DMS53 treated with DMSO at 0.1 percent for 48 hours (cell line): ENCODE data around the gene LAMA5.
"Not testable (repeated sequence)": the region's sequence is repeated elsewhere in the genome, so short reads cannot be mapped to it uniquely, and the experiment has no call there.

Experiments used
- DNase-seq: peaks from one replicate; lab custom pipeline; 2025; ENCODE audit not compliant: unreplicated experiment; lab: John Stamatoyannopoulos, UW

The LAMA5 gene

DNA sequence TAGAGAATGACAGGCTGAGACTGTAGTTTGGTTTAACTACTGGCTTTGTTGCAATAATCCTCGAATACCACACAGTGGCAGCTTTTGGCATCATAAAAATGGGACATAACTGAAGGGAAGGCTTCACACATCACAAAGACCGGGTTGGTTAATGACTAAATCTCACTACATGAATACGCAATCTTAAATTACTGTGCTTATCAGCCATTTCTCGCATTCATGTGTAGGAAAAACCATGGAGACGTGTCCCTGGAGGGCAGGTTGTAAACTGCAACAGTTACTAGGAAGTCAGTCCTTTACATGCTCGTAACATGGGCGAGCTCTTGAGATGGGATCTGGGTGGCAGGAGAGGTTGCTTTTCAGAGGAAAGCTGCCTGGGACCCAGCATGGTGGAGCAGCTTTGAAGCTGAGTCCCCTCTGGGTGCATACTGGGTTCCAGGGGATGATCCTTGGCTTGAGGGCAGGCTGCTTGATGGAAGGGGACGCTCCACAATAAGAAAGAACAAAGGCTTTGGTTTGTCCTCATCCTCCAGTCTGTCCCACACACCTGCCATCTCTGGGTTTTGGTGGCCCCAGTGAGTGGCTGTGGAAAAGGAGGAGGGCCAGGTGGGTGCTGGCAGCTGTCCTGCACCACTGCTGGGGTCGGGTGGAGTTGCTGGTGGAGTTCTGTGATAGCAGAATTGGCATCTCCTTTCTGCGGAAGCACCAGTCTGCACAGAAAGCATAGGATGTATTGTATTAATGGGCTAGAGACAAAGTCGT, 21.9 kb upstream of the LAMA5 start:
- DNase-seq, result no peak

DNA sequence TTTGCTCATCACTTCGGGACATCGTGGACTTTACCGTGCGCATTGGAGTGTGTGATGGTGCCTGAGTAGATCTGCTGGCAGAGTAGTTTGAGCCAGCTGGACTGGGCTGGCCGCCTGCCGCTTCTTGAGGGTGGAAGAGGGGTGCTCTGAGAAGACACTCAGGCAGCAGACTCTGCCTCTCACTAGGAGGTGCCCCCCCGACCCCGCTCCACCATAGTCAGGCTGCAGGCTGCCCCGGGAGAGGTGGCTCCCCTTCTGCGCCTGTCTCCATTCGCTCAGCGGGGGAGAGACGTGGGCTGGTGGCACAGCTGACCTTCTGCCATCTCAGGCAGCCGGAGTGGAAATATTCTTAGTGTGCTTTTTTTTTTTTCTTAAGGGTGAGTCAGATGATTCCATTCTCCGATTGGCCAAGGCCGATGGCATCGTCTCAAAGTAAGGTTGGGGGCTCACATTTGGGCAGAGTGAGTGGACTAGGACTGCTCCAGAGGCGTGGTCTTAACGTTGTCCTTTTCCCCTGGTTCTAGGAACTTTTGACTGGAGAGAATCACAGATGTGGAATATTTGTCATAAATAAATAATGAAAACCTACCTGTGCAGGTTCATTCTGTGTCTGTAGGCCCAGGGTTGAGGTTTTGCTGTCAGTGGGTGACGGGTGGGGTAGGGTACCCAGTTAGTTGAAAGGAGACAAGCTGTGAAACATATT, 21.0 kb upstream of the LAMA5 start:
- DNase-seq, result no peak

DNA sequence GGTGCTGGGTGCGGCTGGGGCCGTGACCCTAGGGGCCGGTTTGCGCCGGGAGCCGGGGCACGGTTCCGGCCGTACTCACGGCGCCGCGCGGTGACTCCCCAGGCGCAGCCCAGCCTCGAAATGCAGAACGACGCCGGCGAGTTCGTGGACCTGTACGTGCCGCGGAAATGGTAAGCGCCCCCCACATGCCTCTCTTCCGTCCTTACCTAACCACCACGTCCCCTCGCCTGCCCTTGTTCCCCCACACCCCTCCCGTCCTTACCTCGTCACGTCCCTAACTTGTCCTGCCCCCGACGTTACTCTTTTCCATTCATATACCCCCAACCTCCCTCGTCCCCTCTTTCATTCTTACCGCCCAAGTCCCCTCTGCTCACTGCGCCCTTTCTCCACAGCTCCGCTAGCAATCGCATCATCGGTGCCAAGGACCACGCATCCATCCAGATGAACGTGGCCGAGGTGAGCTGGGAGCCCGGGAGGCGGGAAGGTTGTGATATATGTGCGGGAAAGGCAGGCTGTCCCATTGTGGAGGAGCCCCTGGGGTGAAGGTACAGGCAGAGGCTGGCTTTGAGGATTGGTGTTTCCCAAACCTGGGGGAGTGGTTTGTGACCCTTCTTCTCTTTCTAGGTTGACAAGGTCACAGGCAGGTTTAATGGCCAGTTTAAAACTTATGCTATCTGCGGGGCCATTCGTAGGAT, 20.3 kb upstream of the LAMA5 start:
- no peak for DNase-seq

DNA sequence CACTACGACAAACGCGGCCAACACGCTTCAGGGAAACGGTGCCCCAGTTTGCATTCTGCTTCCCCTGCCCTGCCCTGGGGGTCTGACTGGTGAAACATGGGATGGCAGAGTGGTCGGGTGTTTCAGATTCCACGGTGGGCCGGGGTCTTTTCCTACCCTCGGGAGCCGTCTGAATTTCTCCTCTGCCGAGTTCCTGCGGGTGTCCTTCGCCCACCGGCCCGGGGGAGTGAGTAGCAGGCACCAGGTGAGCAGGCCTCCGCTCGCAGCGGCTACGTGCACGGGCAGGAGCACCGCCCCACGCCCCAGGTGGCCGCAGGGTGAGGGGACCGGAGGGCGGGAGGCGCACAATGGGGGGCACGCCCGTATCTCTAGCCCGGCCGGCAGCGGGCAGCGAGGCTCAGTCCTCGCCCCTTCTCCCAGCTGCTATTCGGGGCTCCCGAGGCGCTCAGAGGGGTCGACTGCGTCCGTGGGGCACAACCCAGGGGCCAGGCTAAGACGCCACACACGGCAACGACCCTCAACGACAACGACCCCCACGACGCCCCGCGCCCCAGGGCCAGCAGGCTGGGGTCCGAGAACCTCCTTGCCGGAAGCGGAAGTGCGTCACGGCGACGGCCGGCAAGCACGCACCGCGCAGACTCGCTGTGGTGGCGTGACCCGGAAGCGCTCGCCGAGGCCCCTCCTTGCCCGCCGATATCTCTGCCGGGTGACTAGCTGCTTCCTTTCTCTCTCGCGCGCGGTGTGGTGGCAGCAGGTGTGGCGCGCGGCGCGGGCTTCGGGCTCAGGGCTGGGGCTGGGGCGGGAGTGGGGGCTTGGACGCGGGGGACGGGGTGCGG, 19.5 kb upstream of the LAMA5 start, which contains the start of gene RPS21:
TSS of gene RPS21 (plus strand) at position 721 of the 836 bp plus-strand sequence. CDS start 236 bp downstream, outside the sequence.
- peak; percentile 79 for DNase-seq

DNA sequence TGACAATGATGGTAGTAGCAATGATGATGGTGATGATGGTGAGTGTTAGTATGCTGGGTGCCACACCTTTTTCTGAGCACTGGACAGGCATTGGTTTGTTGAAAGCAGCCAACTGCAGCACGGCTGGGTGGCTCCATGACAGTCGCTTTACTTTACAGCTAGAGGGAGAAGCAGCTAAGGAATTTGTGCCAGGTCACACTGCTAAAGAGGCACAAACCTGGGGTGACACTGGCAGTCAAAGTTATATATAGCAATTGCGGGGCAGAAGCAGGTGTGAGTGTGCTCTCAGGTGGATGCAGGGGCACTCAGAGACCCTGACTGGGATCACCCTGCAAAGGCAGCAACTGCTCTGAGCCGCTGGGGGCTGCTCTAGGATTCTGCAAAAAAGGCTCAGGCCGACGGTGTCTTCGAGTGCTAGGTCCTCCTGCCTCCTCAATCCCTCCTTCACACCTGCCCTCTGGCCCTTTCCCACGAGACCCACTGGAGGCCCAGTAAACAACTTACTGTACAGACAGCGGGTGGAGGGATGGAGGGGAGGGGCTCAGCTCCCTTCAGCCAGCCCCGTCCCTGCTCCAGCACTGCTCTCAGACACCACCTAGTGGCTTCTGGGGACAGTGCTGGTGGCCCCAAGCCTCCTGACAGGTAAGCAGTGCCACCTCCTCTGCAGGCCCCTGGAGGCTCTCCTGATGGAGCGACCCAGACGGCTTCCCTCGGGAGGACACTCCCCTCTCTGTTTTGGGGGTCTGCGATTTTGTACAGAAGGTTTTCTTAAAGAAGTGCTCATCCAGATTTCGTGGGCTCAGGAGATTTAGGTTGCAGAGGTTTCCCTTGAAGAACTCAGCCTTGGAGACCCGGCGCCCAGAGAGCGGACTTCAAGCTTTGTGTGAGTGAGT, 15.4 kb upstream of the LAMA5 start:
- DNase-seq, result peak; percentile 59

DNA sequence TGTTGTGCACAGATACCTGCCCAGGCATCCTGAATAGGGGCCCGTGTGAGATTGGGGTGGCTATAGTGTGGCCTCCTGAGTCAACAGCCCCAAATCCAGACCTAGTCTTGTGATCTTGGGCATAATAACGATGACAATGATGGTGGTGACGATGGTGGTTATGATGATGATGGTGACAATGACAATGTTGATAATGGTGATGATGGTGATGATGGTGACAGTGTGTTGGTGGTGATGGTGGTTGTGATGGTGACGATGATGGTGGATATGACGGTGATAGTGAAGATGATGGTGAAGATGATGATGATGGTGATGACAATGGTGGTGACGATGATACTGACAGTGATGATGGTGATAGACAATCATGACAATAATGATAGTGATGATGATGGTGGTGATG, 14.7 kb upstream of the LAMA5 start:
- no peak for DNase-seq

DNA sequence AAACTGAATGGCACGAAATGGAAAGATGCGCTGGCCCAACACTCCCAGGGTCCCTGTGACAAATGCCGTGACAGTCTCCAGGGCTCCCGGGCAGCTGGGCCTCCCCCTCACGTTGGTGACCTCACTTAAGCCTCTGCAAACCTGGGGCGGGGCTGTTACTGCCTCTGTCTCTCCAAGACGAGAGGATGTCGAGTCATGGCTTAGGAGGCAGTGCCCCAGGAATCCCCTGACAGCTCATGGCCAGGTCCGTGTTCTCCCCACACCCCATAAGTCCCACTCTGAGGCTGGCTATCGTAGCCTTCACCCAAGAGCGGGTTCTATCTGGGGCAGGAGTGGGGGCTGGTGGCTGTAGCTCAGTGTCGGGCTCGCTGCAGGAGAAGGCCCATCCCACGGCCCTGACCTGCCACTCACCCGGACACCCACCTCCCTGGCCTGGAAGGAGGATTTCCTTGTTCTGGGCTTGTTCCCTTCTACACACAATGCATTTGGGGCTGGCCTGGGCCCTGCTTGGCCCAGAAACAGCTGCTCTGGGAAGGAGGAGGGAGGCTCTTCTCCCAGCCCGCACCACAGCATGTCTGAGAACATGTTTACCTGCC, 14.2 kb upstream of the LAMA5 start:
- DNase-seq, result peak; percentile 27

DNA sequence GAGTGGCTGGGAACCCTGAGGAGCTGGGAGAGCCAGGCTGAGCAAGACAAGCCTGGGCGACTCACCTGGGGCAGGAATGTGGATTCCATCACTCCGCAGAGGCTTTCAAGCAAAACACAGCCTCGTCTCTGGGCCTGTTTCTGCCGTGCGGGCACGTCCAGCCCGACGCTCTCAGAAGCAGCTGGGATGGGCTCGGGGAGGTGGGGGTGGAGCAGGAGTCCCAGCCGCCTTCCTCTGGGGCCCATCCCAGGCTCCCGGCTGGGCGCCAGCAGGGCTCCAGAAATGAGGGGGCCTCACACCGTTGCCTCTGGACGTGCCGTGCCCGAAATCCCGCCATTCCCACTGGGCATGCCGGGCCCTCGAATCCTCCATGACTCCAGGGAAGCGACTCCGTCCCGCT, 11.1 kb upstream of the LAMA5 start:
- no peak for DNase-seq

DNA sequence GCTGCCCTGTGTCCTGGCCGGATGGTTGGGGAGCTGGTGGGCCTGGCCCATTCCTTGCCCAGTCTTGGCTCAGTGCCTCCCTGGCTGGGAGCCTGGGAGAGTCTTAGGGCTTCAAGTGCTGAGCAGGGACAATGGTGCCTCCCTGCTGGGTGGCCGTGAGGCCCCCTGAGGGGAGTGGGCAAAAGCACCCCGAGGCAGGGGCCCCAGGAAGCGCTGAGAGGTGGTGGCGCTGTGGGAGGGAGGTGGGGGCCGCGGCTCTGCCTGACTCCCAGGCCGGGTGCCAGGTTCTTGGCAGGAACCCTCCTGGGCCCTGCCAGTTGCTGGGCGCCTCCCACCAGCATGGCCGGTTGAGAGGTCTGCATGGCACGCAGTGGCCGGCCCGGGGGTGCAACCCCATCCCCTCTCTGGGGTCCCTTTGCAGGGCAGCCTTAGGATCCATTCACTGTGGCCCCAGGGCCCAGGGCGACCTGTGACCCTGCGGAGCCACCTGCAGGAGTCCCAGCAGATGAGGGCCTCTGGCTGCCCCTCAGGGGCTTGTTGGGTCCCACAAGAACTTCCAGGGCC, 10.6 kb upstream of the LAMA5 start:
- no peak for DNase-seq

DNA sequence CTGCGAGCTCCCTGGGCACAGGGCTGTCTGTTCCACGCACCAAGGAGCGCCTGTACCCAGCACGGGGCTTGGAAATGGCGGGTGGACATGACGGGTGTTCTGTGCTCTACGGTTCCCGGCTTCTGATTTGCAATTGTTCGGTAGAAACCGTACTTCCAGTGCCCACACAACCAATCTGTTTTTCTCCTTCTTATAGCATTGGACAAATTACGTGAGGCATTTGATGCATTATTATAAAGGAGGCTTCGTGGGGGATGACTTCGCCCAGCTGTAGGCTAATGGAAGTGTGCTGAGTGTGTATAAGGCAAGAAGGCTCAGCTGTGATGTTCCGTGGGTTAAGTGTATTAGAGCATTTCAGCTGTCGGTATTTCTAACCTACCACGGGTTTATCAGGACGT, 10.0 kb upstream of the LAMA5 start:
- DNase-seq, result no peak

DNA sequence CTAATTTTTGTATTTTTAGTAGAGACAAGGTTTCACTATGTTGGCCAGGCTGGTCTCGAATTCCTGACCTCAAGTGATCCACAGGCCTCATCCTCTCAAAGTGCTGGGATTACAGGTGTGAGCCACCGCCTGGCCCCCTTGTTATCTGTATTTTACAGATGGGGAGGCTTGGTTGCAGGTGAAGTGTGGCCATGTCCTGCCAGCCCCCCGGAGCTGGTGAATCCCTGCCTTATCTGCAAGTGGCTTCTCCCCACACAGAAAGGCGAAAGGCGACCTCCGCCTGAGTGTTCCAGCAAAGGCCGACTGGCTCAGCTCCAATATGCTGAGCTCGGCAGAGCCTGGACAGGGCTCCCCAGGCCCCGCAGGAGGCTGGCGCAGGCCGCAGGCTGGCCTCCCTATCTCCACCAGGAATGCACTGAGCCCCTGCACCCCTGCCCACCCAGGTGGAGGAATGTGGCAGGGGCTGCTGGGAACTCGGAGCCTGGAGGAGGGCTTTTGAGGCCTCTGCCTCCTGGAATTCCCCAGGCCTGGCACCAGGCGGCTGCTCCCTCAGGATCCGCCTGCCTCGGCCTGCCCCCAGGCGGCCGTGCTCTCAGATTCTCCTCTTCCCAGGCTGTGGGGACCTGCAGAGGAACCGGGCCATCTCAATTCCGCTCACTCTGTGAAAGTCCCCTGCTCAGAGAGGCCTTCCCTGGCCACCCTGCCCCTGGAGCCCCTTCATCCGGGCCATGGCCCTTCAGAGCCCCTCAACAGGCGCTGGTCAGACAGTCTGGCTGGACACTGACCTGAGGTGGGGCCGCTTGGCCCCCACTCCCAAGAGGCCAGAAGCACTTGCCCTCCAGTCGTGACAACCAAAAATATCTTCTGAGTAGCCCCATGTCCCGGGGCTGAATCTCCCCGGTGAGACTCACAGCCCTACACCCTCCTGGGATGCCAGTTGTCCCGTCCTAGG, 9.3 kb upstream of the LAMA5 start:
- DNase-seq, result no peak

DNA sequence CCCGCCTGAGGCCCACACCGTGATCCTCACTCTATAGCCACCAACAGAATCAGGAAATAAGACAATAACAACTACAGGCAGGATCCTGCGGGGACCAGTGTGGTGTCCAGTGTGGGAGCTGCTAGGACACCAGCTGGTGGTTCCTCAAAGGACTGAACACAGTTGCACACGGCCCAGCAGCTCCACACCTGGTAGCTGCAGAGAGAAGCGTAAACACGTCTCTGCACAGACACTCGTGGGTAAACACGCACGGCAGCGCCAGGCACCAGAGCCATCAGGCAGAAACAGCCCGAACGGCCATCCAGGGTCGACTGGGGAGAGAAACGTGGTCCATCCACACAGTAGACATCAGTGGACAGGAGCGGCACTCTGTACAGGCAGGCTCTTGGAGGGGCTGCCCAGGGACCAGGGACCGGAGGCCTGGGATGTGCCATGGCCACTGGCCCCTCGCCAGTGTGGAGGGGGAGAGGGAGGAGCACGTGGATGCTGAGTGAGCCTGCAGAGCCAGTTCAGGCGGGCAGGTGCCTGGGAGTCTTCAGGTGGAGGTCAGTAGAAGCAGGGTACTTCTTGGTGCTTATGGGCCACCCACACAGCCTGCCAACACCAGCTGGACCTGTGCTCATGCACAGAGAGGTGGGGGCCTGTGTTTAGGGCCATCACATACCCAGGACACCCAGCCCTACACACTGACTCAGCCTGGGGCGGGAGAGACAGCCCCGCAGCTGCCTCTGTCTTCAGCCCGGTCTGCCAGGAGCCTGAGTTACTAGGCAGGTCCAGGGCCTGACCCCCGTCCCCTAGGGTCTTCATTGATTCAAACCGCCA, 7.4 kb upstream of the LAMA5 start:
- peak; percentile 44 for DNase-seq

DNA sequence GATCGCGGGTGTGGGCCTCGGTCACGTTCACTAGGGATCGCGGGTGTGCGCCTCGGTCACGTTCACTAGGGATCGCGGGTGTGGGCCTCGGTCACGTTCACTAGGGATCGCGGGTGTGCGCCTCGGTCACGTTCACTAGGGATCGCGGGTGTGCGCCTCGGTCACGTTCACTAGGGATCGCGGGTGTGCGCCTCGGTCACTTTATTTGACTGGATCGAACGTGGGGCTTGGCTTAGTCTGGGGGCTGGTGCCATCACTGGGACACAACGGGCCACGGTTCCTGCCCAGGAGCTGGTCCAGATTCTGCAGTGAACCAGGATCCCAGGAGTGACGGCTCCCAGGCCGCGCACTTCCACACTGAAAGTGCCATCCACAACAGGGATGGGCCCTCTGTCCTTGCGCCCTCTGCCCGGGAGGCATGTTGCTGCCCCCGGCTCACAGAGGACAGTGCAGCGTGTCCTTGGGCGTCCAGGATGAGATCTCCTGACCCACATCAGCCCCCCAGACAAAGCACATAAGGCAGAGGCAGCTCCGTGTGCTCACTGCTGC, 6.6 kb upstream of the LAMA5 start:
- DNase-seq, result not testable (repeated sequence)

DNA sequence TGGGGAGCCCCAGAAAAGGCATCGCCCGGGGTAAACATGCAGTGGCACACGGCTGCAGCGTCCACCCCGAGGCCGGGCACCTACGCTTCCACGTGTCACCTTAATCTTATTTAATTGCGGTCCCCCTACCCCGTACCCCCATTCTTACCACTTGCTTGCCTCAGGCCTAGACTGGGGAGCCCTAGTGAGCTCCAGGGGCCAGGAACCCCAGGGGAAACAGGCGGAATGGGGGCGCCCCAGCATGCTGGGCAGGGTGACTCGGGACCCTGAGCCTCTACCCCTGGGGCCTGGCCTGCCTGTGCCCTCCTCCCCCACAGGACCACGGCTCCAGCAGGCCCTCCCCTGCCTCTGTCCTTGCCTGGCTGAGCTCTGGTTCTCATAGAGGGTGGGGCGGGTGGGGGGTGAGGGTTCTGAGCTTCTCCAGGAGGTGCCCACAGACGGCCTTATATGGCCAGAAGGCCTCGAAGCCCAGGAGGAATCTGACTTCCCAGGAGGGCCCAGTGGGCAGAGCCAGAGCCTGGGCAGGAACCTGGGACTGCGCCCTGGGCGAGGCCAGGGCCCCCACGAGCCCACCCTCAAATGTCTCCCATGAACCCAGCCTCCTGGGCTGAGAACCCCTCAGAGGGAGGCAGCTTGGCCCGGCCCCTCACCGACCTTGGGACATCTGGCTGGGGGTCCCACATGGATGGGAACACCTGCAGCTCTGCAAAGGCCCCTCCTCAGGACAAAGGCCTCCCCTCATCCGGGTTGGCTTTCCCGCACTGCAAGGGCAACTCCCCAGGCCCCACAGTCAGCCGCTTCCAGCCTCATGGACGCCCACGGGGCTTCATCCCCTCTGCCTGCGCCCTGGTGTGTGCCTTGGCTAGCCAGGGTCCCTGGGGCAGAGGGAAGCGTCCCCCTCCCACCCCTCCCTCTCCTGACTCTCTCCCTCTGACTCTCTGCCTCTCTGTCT, 5.2 kb upstream of the LAMA5 start:
- DNase-seq, result no peak

DNA sequence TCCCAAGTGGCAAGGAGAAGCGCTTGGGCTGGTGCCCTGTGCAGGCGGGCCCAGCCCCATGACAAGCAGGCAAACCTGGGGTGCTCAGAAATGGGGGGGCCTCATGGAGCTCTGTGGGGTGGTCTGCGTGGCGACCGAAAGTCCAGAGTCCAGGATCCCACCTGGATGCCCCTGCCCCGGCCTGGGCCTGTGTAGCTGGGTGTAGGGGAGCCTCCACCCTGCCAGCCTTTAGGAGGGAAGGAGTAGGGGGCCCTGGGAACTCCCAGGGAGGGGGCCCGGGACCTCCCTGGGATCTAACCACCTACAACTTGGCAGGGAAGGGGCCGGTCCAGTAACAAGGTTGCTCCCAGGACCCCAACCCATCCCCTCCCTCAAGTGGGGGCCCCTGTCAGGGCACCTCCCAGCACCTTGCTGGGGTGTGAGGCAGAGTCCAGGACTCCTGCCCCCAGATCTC, 4.5 kb upstream of the LAMA5 start:
- DNase-seq, result no peak
